Panc1 (cell line): Measurements from ENCODE around the gene LCN1. TPM values are rescaled to one million over a fixed set of nuclear protein-coding genes. Genes with fewer than 3 reads are reported as not detected.

Experiments
- ATAC-seq: fragments of 200-7000 bp; cut with Tn5 transposase; 2 replicates; pipeline ENCODE4 v1.9.1; 2020; ENCODE audit warnings: mild to moderate bottlenecking, moderate library complexity
- BruUV-seq: library from RNA; stranded (reverse); fragments of 400-500 nt; replicated peaks from 2 replicates; lab custom pipeline; 2021; lab: Mats Ljungman, UMichigan
- CTCF ChIA-PET: fragments of 300-600 bp; sonication (Branson Sonifier 250); formaldehyde crosslinking; loops from one replicate; lab custom pipeline; 2022; ENCODE audit warnings: antibody characterized with exemption; lab: Charles Lee
- POLR2A ChIA-PET: fragments of 300-600 bp; sonication (Branson Sonifier 250); formaldehyde crosslinking; loops from one replicate; lab custom pipeline; 2022; ENCODE audit warnings: antibody characterized with exemption; lab: Charles Lee
- DNase-seq: peaks from one replicate; pipeline ENCODE4 v3.0.0-alpha.2; 2010; ENCODE audit warnings: low read depth, low spot score
- H3K27ac ChIP-seq: 2 replicates; pipeline ENCODE4 v1.5.1; 2011; ENCODE audit warnings: mild to moderate bottlenecking, low read length, inconsistent platforms
- H3K27me3 ChIP-seq: fragments of 200-500 bp; sonication (Bioruptor generic); 2 replicates; pipeline ENCODE4 v1.6.0; 2014; ENCODE audit warnings: low read length, inconsistent platforms; ENCODE audit not compliant: control insufficient read depth, insufficient read depth
- H3K36me3 ChIP-seq: fragments of 200-500 bp; sonication (Bioruptor generic); 2 replicates; pipeline ENCODE4 v1.5.1; 2014; ENCODE audit warnings: inconsistent platforms, mild to moderate bottlenecking, low read length, moderate library complexity; ENCODE audit not compliant: control insufficient read depth, insufficient read depth
- H3K4me1 ChIP-seq: 2 replicates; pipeline ENCODE4 v1.5.1; 2011; ENCODE audit warnings: inconsistent platforms, mild to moderate bottlenecking, low read length, moderate library complexity; ENCODE audit not compliant: control insufficient read depth, insufficient read depth
- H3K4me3 ChIP-seq, 2 experiments: 2 replicates each; pipeline ENCODE4 v1.5.1; 2011 to 2012; ENCODE audit warnings: low read depth in 2 of 2, low read length in 2 of 2, mild to moderate bottlenecking in 2 of 2, inconsistent platforms in 1 of 2, moderate library complexity in 1 of 2
- H3K9me3 ChIP-seq: fragments of 200-500 bp; sonication (Bioruptor generic); 2 replicates; pipeline ENCODE4 v1.5.1; 2014; ENCODE audit warnings: low read depth, mild to moderate bottlenecking, inconsistent platforms, low read length, moderate library complexity; ENCODE audit not compliant: control insufficient read depth, insufficient read depth
- POLR2AphosphoS5 ChIP-seq: IDR thresholded peaks from 2 replicates; pipeline ENCODE4 v1.6.1; 2012; ENCODE audit warnings: mild to moderate bottlenecking, low read depth, low read length, moderate library complexity
- REST ChIP-seq, 2 experiments: IDR thresholded peaks; 2 replicates each; pipeline ENCODE4 v1.6.1; 2011 to 2012; ENCODE audit warnings: low read depth in 2 of 2, control low read depth in 1 of 2, low read length in 1 of 2, mild to moderate bottlenecking in 1 of 2, moderate library complexity in 1 of 2; ENCODE audit not compliant: insufficient read depth in 1 of 2
- SIN3A ChIP-seq: IDR thresholded peaks from 2 replicates; pipeline ENCODE4 v1.6.1; 2012; ENCODE audit warnings: low read depth, mild to moderate bottlenecking, low read length, moderate library complexity, borderline replicate concordance; ENCODE audit not compliant: insufficient read depth
- TCF7L2 ChIP-seq: IDR thresholded peaks from 2 replicates; pipeline ENCODE4 v1.6.1; 2011; ENCODE audit warnings: mild to moderate bottlenecking, low read depth, low read length, inconsistent platforms
- in situ Hi-C: cut with HindIII; loops from 2 replicates; pipeline ENCODE4 v1.10.0; 2016; ENCODE audit warnings: low sequenced_read_pairs, low pct_unique_long_range_greater_than_20kb
- intact Hi-C: fragments of 100-400 bp; cut with micrococcal nuclease; formaldehyde crosslinking; loops from one replicate; pipeline ENCODE4 v1.10.0; 2022; ENCODE audit not compliant: unreplicated experiment
- total RNA-seq: library from RNA; stranded (reverse); gene quantifications from one replicate; pipeline ENCODE4 v1.2.1, GENCODE V29; 2021; ENCODE audit not compliant: unreplicated experiment
- TF ChIP-seq, protein P1 (sequence below): fragments of 450-650 bp; IDR thresholded peaks from 2 replicates; pipeline ENCODE4 v1.5.1; 2017; ENCODE audit warnings: mild to moderate bottlenecking

LCN1 gene
- total RNA-seq, 1 experiment from 2014 or later = not detected

- TF ChIP-seq, protein P1, sequence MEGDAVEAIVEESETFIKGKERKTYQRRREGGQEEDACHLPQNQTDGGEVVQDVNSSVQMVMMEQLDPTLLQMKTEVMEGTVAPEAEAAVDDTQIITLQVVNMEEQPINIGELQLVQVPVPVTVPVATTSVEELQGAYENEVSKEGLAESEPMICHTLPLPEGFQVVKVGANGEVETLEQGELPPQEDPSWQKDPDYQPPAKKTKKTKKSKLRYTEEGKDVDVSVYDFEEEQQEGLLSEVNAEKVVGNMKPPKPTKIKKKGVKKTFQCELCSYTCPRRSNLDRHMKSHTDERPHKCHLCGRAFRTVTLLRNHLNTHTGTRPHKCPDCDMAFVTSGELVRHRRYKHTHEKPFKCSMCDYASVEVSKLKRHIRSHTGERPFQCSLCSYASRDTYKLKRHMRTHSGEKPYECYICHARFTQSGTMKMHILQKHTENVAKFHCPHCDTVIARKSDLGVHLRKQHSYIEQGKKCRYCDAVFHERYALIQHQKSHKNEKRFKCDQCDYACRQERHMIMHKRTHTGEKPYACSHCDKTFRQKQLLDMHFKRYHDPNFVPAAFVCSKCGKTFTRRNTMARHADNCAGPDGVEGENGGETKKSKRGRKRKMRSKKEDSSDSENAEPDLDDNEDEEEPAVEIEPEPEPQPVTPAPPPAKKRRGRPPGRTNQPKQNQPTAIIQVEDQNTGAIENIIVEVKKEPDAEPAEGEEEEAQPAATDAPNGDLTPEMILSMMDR = no peak
- TF ChIP-seq SIN3A = no peak
- no peak for TF ChIP-seq REST (IDR thresholded peaks at IDR 0.05; ENCODE audit: insufficient read depth in 1 of 2, low read depth in 2 of 2, low read length in 1 of 2)
- no peak for TF ChIP-seq TCF7L2
- TF ChIP-seq POLR2AphosphoS5 = no peak
- no TSS peak for BruUV-seq
- H3K27ac ChIP-seq = no peak overlapping the region
- in situ Hi-C loops = no loop called here
- H3K27me3 ChIP-seq = no peaks in the 10 kb centered on the region
- DNase-seq (no peak), ATAC-seq (no peak)
- H3K9me3 ChIP-seq = no peaks in the 10 kb centered on the region
- intact Hi-C loops = no loop called here
- H3K36me3 ChIP-seq = peaks cover 4% of the 10 kb centered on the region; the same call in 1 of the 2 replicates
- CTCF ChIA-PET = interaction anchor here (0.5 to 0.7 kb wide), 2 partner anchors 39 to 274 kb away, joined by 4 to 10 read pairs; no protein-coding TSS in a partner anchor
- H3K4me3 ChIP-seq = no peak overlapping the region
- peaks cover 4% of the 10 kb centered on the region for H3K4me1 ChIP-seq
- POLR2A ChIA-PET = no interaction called here
Measured at GRCh38 chr9:135505406-135506187, 15.6 kb upstream of the LCN1 start.

- DNase-seq = no peak
- intact Hi-C loops = no loop called here
Measured at GRCh38 chr9:135506327-135507103, 14.7 kb upstream of the LCN1 start.

More at GRCh38 chr9:135506327-135507103, 14.7 kb upstream of the LCN1 start:
- in situ Hi-C loops = no loop called here
- peaks cover 4% of the 10 kb centered on the region for H3K4me1 ChIP-seq
- TF ChIP-seq POLR2AphosphoS5 (no peak), TCF7L2 (no peak), SIN3A (no peak)
- TF ChIP-seq, protein P1 = no peak
- no peak overlapping the region for H3K27ac ChIP-seq
- ChIA-PET POLR2A (no interaction called here), CTCF (interaction anchor here (0.7 kb wide), 1 partner anchor 40 kb away, joined by 4 read pairs; no protein-coding TSS in a partner anchor)
- BruUV-seq = no TSS peak
- no peaks in the 10 kb centered on the region for H3K27me3 ChIP-seq
- no peak overlapping the region for H3K4me3 ChIP-seq
- peaks cover 3% of the 10 kb centered on the region; the same call in 1 of the 2 replicates for H3K36me3 ChIP-seq
- no peaks in the 10 kb centered on the region for H3K9me3 ChIP-seq
- ATAC-seq = peak; percentile 40; the same call in 1 of the 2 replicates
